ENCODE data around the gene KCNK6. TPM values are rescaled to one million over a fixed set of nuclear protein-coding genes. Genes with fewer than 3 reads are reported as not detected.

Gene KCNK6
- total and polyA plus RNA-seq, 12 donors: 4.5 to 31.6 (median 10.8) TPM

- Histone ChIP-seq H3K27ac (peak within 1 kb of the TSS in 8 of 10 donors; percentile 16 to 85 (median 40)), H3K4me3 (peak within 1 kb of the TSS in 8 of 10 donors; percentile 18 to 40 (median 28)), H3K27me3 (no peaks in the 10 kb centered on the region), H3K36me3 (peaks cover 0 to 46% (median 17%) of the 10 kb centered on the region in 9 donors), H3K9me3 (no peaks in the 10 kb centered on the region), H3K4me1 (peaks cover 0 to 15% (median 0%) of the 10 kb centered on the region in 9 donors)
- TF ChIP-seq CTCF (IDR thresholded peaks at IDR 0.05): no peak
- peak in 1 of 2 donors; percentile 36 for DNase-seq
- intact Hi-C loops (cut with DNase I): no loop called here
- 58 to 65% methylated on average over 28 of the region's 28 CpGs for WGBS, 2 donors
- ATAC-seq: peak in 7 of 8 donors; percentile 38 to 78 (median 70)
These were observed 15.9 kb upstream of the KCNK6 start, which contains the start of gene C19orf33 for GRCh38 chr19:38303517-38304351. TSS of gene C19orf33 (plus strand) at chr19:38304251. CDS start at chr19:38304262, 11 bp downstream.

- Histone ChIP-seq H3K36me3 (peaks cover 0 to 53% (median 17%) of the 10 kb centered on the region in 9 donors), H3K4me3 (peak overlapping the region in 7 of 10 donors; percentile 18 to 40 (median 30)), H3K9me3 (no peaks in the 10 kb centered on the region), H3K4me1 (peaks cover 0 to 15% (median 0%) of the 10 kb centered on the region in 9 donors), H3K27me3 (no peaks in the 10 kb centered on the region), H3K27ac (peak overlapping the region in 8 of 10 donors; percentile 16 to 85 (median 40))
- no peak for DNase-seq
- peak in 7 of 8 donors; percentile 3 to 15 (median 7) for ATAC-seq
- intact Hi-C loops (cut with DNase I): no loop called here
- TF ChIP-seq CTCF (IDR thresholded peaks at IDR 0.05): no peak
- WGBS, 2 donors: 76 to 77% methylated on average over 23 to 27 of the region's 27 CpGs
These were observed 15.2 kb upstream of the KCNK6 start for GRCh38 chr19:38304352-38304865.

DNA sequence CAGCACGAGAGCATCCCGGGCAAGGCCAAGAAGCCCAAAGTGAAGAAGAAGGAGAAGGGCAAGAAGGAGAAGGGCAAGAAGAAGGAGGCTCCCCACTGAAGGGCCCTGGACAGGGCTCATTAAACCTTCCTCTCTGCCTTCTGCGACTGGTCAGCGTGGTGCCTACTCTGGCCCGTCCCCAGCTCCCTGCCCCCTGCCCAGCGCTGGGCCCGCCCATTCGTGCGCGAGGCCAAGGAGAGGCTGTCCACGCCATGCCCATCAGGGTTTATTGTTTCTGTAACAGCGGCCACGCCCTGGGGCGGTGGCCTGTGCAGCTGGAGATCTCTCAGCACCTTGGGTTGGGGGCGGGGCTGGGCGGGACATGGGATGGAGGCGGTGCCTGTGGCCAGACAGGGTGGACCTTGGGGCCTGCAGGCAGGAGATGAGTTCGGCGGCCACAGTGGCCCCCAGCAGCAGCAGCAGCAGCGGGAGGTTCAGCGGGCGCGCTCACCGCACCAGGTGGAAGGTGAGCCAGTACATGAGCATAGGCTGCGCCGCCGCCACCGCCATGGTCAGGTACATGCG is 14.7 kb upstream of the KCNK6 start:
- Histone ChIP-seq H3K4me3 (peak overlapping the region in 8 of 10 donors; percentile 13 to 40 (median 28)), H3K9me3 (no peaks in the 10 kb centered on the region), H3K27ac (peak overlapping the region in 7 of 10 donors; percentile 24 to 85 (median 34)), H3K36me3 (peaks cover 0 to 55% (median 17%) of the 10 kb centered on the region in 9 donors), H3K27me3 (no peaks in the 10 kb centered on the region), H3K4me1 (peaks cover 0 to 15% (median 0%) of the 10 kb centered on the region in 9 donors)
- WGBS, 2 donors: 61 to 63% methylated on average over 29 of the region's 29 CpGs
- no peak for TF ChIP-seq CTCF (IDR thresholded peaks at IDR 0.05)
- intact Hi-C loops (cut with DNase I): no loop called here
- peak; percentile 32 to 44 for DNase-seq
- ATAC-seq: peak; percentile 13 to 80 (median 72)

DNA sequence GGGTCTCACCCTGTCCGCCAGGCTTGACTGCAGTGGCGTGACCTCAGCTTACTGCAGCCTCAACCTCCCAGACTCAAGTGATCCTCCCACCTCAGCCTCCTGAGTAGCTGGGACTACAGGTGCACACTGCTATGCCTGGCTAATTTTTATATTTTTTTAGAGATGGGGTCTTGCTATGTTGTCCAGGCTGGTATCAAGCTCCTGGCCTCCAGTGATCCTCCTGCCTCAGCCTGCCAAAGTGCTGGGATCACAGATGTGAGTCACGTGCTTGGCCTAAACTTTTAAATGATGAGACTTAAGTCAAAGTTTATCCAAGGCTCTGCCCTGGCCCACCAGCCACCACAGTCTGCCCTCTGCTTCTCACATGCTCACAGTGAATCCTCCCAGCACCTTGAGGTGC is 13.4 kb upstream of the KCNK6 start:
- Histone ChIP-seq H3K4me1 (peaks cover 0 to 15% (median 0%) of the 10 kb centered on the region in 9 donors), H3K27ac (no peak overlapping the region), H3K4me3 (no peak overlapping the region), H3K9me3 (no peaks in the 10 kb centered on the region), H3K36me3 (peaks cover 0 to 55% (median 17%) of the 10 kb centered on the region in 9 donors), H3K27me3 (no peaks in the 10 kb centered on the region)
- intact Hi-C loops (cut with DNase I): no loop called here
- no peak for ATAC-seq
- WGBS, 2 donors: 94 to 96% methylated on average over 3 of the region's 3 CpGs
- no peak for DNase-seq
- TF ChIP-seq CTCF (IDR thresholded peaks at IDR 0.05): no peak
